ACC112 (cell line): ENCODE measurements around the gene PGAP3.
"Not testable (repeated sequence)": the region's sequence is repeated elsewhere in the genome, so short reads cannot be mapped to it uniquely, and the experiment has no call there.

ENCODE experiments used
- H2AFZ ChIP-seq: fragments of 200-600 bp; sonication (generic); one replicate; pipeline ENCODE4 v1.6.0; 2017; ENCODE audit warnings: antibody characterized with exemption, low read length; ENCODE audit not compliant: unreplicated experiment
- H3K27ac ChIP-seq: fragments of 200-600 bp; sonication (generic); 2 replicates; pipeline ENCODE4 v1.5.1; 2014; ENCODE audit warnings: low read depth, mild to moderate bottlenecking, antibody characterized with exemption, low read length, moderate library complexity
- H3K27me3 ChIP-seq: fragments of 200-600 bp; sonication (generic); 2 replicates; pipeline ENCODE4 v1.6.1; 2014; ENCODE audit warnings: mild to moderate bottlenecking, antibody characterized with exemption, low read length, moderate library complexity, mixed read lengths; ENCODE audit not compliant: insufficient read depth
- H3K36me3 ChIP-seq: fragments of 200-600 bp; sonication (generic); 2 replicates; pipeline ENCODE4 v1.6.1; 2016; ENCODE audit warnings: mild to moderate bottlenecking, antibody characterized with exemption, low read length, moderate library complexity, mixed read lengths; ENCODE audit not compliant: insufficient read depth
- H3K4me1 ChIP-seq: fragments of 200-600 bp; sonication (generic); one replicate; pipeline ENCODE4 v1.6.1; 2016; ENCODE audit warnings: low read length, mixed read lengths; ENCODE audit not compliant: insufficient read depth, unreplicated experiment, control insufficient read depth
- H3K4me3 ChIP-seq: fragments of 200-600 bp; sonication (generic); 2 replicates; pipeline ENCODE4 v1.5.1; 2014; ENCODE audit warnings: mild to moderate bottlenecking, low read depth, low read length
- H3K79me2 ChIP-seq: fragments of 200-600 bp; sonication (generic); one replicate; pipeline ENCODE4 v1.6.0; 2016; ENCODE audit warnings: low read length; ENCODE audit not compliant: control insufficient read depth, unreplicated experiment, insufficient read depth

PGAP3 gene

DNA sequence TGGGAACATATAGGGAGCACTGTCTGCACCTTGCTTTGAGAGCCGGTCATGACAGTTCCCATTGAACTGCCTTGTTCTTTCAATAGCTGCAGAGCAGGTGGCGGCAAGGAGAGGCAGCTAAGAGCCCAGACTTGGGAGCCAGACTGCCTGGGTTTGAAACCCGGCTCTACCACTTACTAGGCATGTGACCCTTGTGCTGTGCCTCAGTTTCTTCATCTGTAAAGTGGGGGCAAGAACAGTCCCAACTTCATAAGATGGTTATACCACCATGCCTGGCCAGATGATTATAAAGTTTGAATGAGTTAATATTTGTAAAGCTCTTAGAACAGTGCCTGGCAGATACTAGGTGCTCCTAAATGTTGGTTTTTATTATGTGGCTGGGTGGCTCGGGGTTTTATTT lies 26.4 kb upstream of the PGAP3 start:
- Histone ChIP-seq H3K4me3 (no peak overlapping the region), H3K79me2 (no peaks in the 10 kb centered on the region), H2AFZ (no peak overlapping the region), H3K27ac (no peak overlapping the region), H3K36me3 (peaks cover 3% of the 10 kb centered on the region; the same call in 1 of the 2 replicates), H3K4me1 (no peaks in the 10 kb centered on the region), H3K27me3 (no peaks in the 10 kb centered on the region)

- Histone ChIP-seq H3K27ac (no peak overlapping the region), H3K36me3 (peaks cover 3% of the 10 kb centered on the region; the same call in 1 of the 2 replicates), H3K27me3 (no peaks in the 10 kb centered on the region), H3K4me3 (no peak overlapping the region), H2AFZ (no peak overlapping the region), H3K79me2 (no peaks in the 10 kb centered on the region), H3K4me1 (no peaks in the 10 kb centered on the region)
These were observed 24.0 kb upstream of the PGAP3 start for GRCh38 chr17:39711851-39712250.

GRCh38 chr17:39711071-39711470 lies 23.2 kb upstream of the PGAP3 start:
- H2AFZ ChIP-seq, H3K4me3 ChIP-seq, H3K79me2 ChIP-seq, H3K27me3 ChIP-seq, H3K36me3 ChIP-seq, H3K4me1 ChIP-seq, H3K27ac ChIP-seq: not testable (repeated sequence)

DNA sequence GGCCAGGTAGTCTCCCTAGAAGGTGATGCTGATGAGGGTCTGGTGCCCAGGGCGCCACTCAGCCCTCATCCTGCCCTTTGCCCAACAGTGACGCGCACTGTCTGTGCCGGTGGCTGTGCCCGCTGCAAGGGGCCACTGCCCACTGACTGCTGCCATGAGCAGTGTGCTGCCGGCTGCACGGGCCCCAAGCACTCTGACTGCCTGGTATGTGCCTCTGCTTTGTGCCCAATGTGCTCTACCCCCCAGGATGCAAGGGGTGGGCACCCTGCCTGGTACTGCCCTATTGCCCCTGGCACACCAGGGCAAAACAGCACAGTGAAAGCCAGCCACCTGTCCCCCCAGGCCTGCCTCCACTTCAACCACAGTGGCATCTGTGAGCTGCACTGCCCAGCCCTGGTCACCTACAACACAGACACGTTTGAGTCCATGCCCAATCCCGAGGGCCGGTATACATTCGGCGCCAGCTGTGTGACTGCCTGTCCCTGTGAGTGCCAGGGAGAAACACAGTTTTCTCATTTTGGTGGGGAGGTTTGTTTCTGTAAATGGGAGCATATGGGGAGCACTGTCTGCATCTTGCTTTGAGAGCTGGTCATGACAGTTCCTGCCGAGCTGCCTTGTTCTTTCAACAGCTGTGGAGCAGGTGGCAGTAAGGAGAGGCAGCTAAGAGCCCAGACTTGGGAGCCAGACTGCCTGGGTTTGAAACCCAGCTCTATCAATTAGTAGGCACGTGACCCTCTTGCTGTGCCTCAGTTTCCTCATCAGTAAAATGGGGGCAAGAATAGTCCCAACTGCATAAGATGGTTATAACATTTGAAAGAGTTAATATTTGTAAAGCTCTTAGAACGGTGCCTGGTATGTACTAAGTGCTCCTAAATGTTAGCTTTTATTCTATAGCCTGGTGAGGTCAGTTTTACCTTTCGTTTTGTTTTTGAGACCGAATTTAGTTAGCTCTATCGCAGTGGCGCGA lies 22.4 kb upstream of the PGAP3 start:
- Histone ChIP-seq H2AFZ (no peak overlapping the region), H3K4me3 (no peak overlapping the region), H3K36me3 (peaks cover 3% of the 10 kb centered on the region; the same call in 1 of the 2 replicates), H3K27me3 (no peaks in the 10 kb centered on the region), H3K27ac (no peak overlapping the region), H3K4me1 (no peaks in the 10 kb centered on the region), H3K79me2 (peaks cover 6% of the 10 kb centered on the region)

- H3K4me3 ChIP-seq, result no peak overlapping the region
- H3K4me1 ChIP-seq, result no peaks in the 10 kb centered on the region
- peaks cover 3% of the 10 kb centered on the region; the same call in 1 of the 2 replicates for H3K36me3 ChIP-seq
- no peak overlapping the region for H2AFZ ChIP-seq
- H3K27me3 ChIP-seq, result no peaks in the 10 kb centered on the region
- H3K27ac ChIP-seq, result no peak overlapping the region
- H3K79me2 ChIP-seq, result peaks cover 6% of the 10 kb centered on the region
These were observed 21.6 kb upstream of the PGAP3 start for GRCh38 chr17:39709319-39709997.

DNA sequence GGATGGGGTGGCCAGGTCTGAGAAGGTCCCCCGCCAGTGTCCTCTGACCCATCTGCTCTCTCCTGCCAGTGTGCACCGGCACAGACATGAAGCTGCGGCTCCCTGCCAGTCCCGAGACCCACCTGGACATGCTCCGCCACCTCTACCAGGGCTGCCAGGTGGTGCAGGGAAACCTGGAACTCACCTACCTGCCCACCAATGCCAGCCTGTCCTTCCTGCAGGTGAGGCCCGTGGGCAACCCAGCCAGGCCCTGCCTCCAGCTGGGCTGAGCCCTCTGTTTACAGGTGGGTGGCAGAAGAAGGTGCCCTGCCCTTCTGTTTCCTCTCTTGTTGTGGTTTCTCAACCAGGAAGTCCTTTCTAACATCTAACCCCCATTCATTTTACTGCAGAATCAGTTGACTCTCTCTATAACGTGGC lies 19.1 kb upstream of the PGAP3 start:
- no peak overlapping the region for H3K27ac ChIP-seq
- H3K27me3 ChIP-seq, result no peaks in the 10 kb centered on the region
- no peak overlapping the region for H2AFZ ChIP-seq
- no peak overlapping the region for H3K4me3 ChIP-seq
- peaks cover 9% of the 10 kb centered on the region for H3K79me2 ChIP-seq
- no peaks in the 10 kb centered on the region for H3K36me3 ChIP-seq
- H3K4me1 ChIP-seq, result no peaks in the 10 kb centered on the region

- Histone ChIP-seq H3K27me3 (no peaks in the 10 kb centered on the region), H3K27ac (no peak overlapping the region), H3K4me1 (no peaks in the 10 kb centered on the region), H2AFZ (no peak overlapping the region), H3K79me2 (peaks cover 14% of the 10 kb centered on the region), H3K4me3 (no peak overlapping the region), H3K36me3 (no peaks in the 10 kb centered on the region)
These were observed 18.5 kb upstream of the PGAP3 start for GRCh38 chr17:39706383-39706782.

GRCh38 chr17:39705786-39706348 lies 18.0 kb upstream of the PGAP3 start:
- Histone ChIP-seq H3K27ac (no peak overlapping the region), H2AFZ (no peak overlapping the region), H3K27me3 (no peaks in the 10 kb centered on the region), H3K36me3 (no peaks in the 10 kb centered on the region), H3K4me3 (no peak overlapping the region), H3K4me1 (peaks cover 3% of the 10 kb centered on the region), H3K79me2 (peaks cover 19% of the 10 kb centered on the region)

DNA sequence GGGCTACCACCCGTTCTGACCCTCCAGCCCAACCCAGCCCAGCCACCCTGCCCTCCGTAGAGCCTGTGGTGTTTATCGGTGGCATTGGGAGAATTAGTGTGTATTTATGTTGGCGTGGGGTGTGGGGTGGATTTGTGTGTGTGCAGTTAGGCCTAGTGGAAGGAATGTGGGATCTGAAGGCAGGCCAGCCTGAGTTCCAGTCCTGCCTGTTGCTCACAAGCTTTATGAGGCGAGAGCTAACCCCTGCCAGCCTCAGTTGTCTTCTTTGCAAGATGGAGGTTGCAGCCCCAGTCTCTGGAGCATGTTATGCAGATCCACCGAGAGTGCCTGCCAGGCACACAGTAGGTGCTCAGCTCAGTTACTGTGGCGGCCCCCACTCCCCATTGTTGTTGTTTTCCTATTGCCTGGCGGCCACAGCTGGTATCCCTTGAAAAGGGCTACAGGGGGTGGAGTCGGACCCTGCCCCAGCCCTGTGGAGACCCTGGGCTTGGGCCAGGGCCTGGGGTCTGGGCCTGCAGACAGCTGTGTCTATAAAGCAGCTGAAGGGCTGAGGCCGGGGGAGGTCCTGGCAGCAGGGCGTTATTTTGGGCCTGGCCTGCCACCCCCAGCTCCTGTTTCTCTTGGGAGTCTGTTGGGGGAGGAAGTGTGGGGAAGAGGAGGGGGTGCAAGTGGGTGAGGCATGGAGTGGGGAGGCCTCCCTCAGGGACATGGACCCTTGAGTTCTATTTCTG lies 17.1 kb upstream of the PGAP3 start:
- no peak overlapping the region for H2AFZ ChIP-seq
- peaks cover 3% of the 10 kb centered on the region for H3K4me1 ChIP-seq
- no peaks in the 10 kb centered on the region for H3K27me3 ChIP-seq
- no peak overlapping the region for H3K4me3 ChIP-seq
- H3K27ac ChIP-seq, result no peak overlapping the region
- peaks cover 25% of the 10 kb centered on the region for H3K79me2 ChIP-seq
- H3K36me3 ChIP-seq, result no peaks in the 10 kb centered on the region

GRCh38 chr17:39703913-39704312 lies 16.1 kb upstream of the PGAP3 start:
- Histone ChIP-seq H3K36me3 (no peaks in the 10 kb centered on the region), H3K4me3 (no peak overlapping the region), H2AFZ (no peak overlapping the region), H3K4me1 (peaks cover 3% of the 10 kb centered on the region), H3K27ac (no peak overlapping the region), H3K27me3 (no peaks in the 10 kb centered on the region), H3K79me2 (peaks cover 27% of the 10 kb centered on the region)
